ENCODE data around the gene ZNF582.
A peak's percentile ranks its signal among the peaks of the same experiment; 100 is the strongest.

Gene ZNF582

DNA sequence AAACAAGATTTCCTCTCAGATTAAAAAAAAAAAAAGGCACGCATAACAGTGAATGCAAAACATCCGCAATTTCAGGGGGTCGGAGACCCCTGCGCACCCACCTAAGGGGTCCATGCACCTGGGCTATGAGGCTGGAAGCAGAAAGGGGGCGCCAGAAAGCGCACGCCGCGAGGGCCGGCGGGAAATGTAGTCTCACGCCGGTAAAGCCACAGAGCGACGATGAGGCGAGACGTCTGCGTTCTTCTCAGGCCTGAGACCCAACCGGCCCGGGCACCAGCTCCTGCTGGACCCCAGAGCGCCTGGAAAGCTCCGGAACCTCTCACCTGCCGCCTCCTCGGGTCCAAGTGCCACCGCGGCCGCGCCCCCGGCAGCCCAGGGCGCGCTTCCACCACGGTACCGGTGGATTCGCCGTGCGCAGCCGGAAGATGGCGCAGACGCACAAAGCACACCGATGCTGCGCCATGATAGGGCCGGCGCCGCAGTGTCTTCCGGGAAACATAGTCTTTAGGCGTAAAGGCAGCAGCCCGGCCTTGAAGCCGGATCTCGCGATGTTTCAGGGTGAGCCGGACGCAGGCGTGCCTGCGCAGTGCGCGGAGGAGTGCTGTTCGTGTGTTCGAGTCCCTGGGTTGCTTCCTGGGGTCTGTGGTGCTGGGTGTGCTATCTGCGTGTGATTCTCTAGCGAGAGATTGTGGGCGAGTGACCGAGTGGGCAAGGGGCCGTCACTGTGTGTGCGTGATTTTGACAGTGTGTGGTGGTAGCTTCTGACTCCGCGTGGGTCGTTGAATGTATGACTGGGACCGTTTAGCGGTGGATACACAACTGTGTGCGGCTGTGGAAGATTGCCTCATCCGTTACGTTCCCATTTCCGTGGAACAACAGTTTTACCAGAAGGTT lies at the start of gene ZNF582:
TSS of gene ZNF582 (minus strand) at position 416 of the 894 bp plus-strand sequence. CDS start 1,782 bp downstream, outside the sequence.
- TF ChIP-seq CTCF (conservative IDR thresholded peaks at IDR 0.05; ENCODE audit: low read length), result peak; percentile 73
- DNase-seq (ENCODE audit: low read depth), result peak; percentile 96
- H3K4me3 ChIP-seq (ENCODE audit: low read length), result peak within 1 kb of the TSS; percentile 90

DNA sequence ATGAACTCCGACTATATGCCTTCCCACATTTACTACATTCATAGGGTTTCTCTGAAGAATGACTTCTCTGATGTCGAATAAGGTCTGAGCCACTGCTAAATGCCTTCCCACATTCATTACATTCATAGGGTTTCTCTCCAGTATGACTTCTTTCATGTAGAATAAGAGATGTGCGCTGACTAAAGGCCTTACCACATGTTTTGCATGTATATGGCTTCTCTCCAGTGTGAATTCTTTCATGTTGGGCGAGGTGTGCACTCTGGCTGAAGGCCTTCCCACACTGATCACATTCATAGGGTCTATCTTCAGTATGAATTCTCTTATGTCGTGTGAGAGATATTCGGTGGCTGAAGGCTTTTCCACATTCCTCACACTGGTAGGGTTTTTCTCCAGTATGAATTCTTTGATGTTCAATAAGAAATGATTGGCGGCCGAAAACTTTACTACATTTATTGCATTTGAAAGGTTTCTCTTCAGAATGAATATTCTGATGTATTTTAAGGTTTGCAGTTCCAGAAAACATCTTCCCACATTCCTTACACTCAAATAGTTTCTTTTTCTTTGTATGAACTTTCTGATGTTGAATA lies 48.0 kb upstream of the ZNF582 start:
- no peak for DNase-seq (ENCODE audit: low read depth)
- TF ChIP-seq CTCF (conservative IDR thresholded peaks at IDR 0.05; ENCODE audit: low read length), result no peak
- H3K4me3 ChIP-seq (ENCODE audit: low read length), result no peak overlapping the region

DNA sequence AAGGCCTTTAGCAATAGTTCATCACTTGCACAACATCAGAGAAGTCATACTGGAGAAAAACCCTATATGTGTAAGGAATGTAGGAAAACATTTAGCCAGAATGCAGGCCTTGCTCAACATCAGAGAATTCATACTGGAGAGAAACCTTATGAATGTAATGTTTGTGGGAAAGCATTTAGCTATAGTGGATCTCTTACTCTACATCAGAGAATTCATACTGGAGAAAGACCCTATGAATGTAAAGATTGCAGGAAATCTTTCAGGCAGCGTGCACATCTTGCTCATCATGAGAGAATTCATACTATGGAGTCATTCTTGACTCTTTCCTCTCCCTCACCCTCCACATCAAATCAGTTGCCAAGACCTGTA lies 30.6 kb upstream of the ZNF582 start:
- no peak overlapping the region for H3K4me3 ChIP-seq (ENCODE audit: low read length)
- DNase-seq (ENCODE audit: low read depth), result no peak
- no peak for TF ChIP-seq CTCF (conservative IDR thresholded peaks at IDR 0.05; ENCODE audit: low read length)

- TF ChIP-seq CTCF (conservative IDR thresholded peaks at IDR 0.05; ENCODE audit: low read length), result no peak
- DNase-seq (ENCODE audit: low read depth), result no peak
- H3K4me3 ChIP-seq (ENCODE audit: low read length), result no peak overlapping the region
These were observed 30.1 kb upstream of the ZNF582 start for GRCh38 chr19:56423276-56423984.

DNA sequence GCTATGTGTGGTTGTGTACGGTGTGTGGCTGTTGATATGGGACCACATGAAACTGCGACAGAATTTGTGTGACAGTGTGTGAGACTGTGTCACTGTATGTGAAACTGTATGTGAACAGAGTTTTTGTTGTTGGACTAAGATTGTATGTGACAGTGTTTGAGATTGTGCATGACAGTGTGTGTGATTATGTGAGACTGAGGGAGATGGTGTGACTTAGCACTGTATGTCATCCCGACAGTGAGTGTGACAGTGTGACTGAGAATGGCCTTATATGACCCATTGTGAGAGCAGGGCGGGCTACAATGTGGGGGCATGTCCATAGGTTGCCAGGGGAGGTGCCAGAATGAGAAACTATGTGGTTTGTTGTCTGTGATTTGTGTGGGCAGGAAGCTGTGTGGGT lies 11.7 kb upstream of the ZNF582 start:
- no peak for DNase-seq (ENCODE audit: low read depth)
- TF ChIP-seq CTCF (conservative IDR thresholded peaks at IDR 0.05; ENCODE audit: low read length), result no peak
- H3K4me3 ChIP-seq (ENCODE audit: low read length), result peak overlapping the region; percentile 95

- TF ChIP-seq CTCF (conservative IDR thresholded peaks at IDR 0.05; ENCODE audit: low read length), result no peak
- H3K4me3 ChIP-seq (ENCODE audit: low read length), result peak overlapping the region; percentile 95
- peak; percentile 3 for DNase-seq (ENCODE audit: low read depth)
These were observed 11.3 kb upstream of the ZNF582 start for GRCh38 chr19:56404705-56405056.
